Neural cell (in vitro differentiated cells): ENCODE measurements around the gene KIF6.

ENCODE experiments used
- EP300 ChIP-seq: fragments of 450-650 bp; conservative IDR thresholded peaks from 2 replicates; pipeline ENCODE4 v1.6.1; 2014; ENCODE audit warnings: antibody characterized with exemption, mild to moderate bottlenecking, moderate library complexity; ENCODE audit not compliant: poor library complexity, severe bottlenecking
- EZH2 ChIP-seq: fragments of 200-600, 300-800 bp; shearing (Covaris generic), sonication (generic); IDR thresholded peaks from 2 replicates; pipeline ENCODE4 v1.6.1; 2014; ENCODE audit warnings: antibody characterized with exemption, low read length, borderline replicate concordance, mild to moderate bottlenecking; ENCODE audit not compliant: insufficient read depth, poor library complexity, severe bottlenecking
- MXI1 ChIP-seq: fragments of 450-650 bp; conservative IDR thresholded peaks from 2 replicates; pipeline ENCODE4 v1.6.1; 2014; ENCODE audit warnings: antibody characterized with exemption, mild to moderate bottlenecking; ENCODE audit not compliant: poor library complexity, severe bottlenecking
- POLR2AphosphoS5 ChIP-seq: IDR thresholded peaks from 2 replicates; pipeline ENCODE4 v1.6.1; 2012
- RAD21 ChIP-seq: fragments of 450-650 bp; conservative IDR thresholded peaks from 2 replicates; pipeline ENCODE4 v1.6.1; 2014; ENCODE audit warnings: antibody characterized with exemption, mild to moderate bottlenecking, moderate library complexity
- TAF1 ChIP-seq: IDR thresholded peaks from 2 replicates; pipeline ENCODE4 v1.6.1; 2012; ENCODE audit warnings: low read depth
- TF ChIP-seq, protein P1 (sequence below): fragments of 450-650 bp; IDR thresholded peaks from 2 replicates; pipeline ENCODE4 v1.5.1; 2014; ENCODE audit warnings: antibody characterized with exemption, mild to moderate bottlenecking, moderate library complexity; ENCODE audit not compliant: poor library complexity, severe bottlenecking
- TF ChIP-seq, protein P2 (sequence below): IDR thresholded peaks from 2 replicates; pipeline ENCODE4 v1.6.1; 2012; ENCODE audit warnings: borderline replicate concordance

DNA sequence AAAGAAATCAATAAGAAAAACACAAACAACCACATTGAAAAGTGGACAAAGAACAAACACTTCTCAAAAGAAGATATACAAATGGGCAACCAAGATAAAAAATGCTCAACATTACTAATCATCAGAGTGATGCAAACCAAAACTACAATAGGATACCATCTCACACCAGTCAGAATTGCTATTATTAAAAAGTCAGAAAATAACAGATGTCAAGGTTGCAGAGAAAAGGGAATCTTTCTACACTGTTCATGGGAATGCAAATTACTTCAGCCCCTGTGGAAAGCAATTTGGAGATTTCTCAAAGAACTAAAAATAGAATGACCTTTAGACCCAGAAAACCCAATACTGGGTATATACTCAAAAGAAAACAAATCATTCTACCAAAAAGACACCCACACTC lies 29.8 kb downstream of the KIF6 start:
- TF ChIP-seq, protein P1, sequence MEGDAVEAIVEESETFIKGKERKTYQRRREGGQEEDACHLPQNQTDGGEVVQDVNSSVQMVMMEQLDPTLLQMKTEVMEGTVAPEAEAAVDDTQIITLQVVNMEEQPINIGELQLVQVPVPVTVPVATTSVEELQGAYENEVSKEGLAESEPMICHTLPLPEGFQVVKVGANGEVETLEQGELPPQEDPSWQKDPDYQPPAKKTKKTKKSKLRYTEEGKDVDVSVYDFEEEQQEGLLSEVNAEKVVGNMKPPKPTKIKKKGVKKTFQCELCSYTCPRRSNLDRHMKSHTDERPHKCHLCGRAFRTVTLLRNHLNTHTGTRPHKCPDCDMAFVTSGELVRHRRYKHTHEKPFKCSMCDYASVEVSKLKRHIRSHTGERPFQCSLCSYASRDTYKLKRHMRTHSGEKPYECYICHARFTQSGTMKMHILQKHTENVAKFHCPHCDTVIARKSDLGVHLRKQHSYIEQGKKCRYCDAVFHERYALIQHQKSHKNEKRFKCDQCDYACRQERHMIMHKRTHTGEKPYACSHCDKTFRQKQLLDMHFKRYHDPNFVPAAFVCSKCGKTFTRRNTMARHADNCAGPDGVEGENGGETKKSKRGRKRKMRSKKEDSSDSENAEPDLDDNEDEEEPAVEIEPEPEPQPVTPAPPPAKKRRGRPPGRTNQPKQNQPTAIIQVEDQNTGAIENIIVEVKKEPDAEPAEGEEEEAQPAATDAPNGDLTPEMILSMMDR = no peak
- TF ChIP-seq, protein P2, sequence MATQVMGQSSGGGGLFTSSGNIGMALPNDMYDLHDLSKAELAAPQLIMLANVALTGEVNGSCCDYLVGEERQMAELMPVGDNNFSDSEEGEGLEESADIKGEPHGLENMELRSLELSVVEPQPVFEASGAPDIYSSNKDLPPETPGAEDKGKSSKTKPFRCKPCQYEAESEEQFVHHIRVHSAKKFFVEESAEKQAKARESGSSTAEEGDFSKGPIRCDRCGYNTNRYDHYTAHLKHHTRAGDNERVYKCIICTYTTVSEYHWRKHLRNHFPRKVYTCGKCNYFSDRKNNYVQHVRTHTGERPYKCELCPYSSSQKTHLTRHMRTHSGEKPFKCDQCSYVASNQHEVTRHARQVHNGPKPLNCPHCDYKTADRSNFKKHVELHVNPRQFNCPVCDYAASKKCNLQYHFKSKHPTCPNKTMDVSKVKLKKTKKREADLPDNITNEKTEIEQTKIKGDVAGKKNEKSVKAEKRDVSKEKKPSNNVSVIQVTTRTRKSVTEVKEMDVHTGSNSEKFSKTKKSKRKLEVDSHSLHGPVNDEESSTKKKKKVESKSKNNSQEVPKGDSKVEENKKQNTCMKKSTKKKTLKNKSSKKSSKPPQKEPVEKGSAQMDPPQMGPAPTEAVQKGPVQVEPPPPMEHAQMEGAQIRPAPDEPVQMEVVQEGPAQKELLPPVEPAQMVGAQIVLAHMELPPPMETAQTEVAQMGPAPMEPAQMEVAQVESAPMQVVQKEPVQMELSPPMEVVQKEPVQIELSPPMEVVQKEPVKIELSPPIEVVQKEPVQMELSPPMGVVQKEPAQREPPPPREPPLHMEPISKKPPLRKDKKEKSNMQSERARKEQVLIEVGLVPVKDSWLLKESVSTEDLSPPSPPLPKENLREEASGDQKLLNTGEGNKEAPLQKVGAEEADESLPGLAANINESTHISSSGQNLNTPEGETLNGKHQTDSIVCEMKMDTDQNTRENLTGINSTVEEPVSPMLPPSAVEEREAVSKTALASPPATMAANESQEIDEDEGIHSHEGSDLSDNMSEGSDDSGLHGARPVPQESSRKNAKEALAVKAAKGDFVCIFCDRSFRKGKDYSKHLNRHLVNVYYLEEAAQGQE = no peak
- TF ChIP-seq TAF1 = no peak
- TF ChIP-seq POLR2AphosphoS5 = no peak
- no peak for TF ChIP-seq EP300
- no peak for TF ChIP-seq RAD21
- TF ChIP-seq EZH2 = no peak
- TF ChIP-seq MXI1 = no peak
